GM12872 (cell line): Measurements from ENCODE around the gene CCDC88C.

Experiments used
- TF ChIP-seq, protein P1 (sequence below): IDR thresholded peaks from 3 replicates; pipeline ENCODE4 v1.5.1; 2011; ENCODE audit warnings: low read depth, mild to moderate bottlenecking, low read length, moderate library complexity; ENCODE audit not compliant: insufficient read depth

CCDC88C gene

DNA sequence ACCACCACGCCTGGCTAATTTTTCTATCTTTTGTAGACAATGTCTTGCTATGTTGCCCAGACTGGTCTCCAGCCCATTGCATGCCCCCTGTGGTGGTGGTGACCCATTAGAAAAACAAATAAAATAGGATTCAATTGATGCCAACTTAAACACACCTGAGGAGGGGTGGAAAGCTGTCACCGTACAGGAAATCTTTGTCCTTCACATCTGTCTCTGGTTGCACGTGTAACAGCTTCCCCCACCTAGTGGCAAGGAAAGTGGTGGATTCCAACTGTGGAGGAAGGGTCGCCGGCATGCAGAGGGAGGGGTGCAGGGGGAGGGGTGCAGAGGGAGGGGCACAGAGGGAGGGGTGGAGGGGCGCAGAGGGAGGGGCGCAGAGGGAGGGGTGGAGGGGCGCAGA, 147.0 kb downstream of the CCDC88C start:
- TF ChIP-seq, protein P1, sequence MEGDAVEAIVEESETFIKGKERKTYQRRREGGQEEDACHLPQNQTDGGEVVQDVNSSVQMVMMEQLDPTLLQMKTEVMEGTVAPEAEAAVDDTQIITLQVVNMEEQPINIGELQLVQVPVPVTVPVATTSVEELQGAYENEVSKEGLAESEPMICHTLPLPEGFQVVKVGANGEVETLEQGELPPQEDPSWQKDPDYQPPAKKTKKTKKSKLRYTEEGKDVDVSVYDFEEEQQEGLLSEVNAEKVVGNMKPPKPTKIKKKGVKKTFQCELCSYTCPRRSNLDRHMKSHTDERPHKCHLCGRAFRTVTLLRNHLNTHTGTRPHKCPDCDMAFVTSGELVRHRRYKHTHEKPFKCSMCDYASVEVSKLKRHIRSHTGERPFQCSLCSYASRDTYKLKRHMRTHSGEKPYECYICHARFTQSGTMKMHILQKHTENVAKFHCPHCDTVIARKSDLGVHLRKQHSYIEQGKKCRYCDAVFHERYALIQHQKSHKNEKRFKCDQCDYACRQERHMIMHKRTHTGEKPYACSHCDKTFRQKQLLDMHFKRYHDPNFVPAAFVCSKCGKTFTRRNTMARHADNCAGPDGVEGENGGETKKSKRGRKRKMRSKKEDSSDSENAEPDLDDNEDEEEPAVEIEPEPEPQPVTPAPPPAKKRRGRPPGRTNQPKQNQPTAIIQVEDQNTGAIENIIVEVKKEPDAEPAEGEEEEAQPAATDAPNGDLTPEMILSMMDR, result no peak

- TF ChIP-seq, protein P1, result no peak
Measured at GRCh38 chr14:91270188-91270587, 147.4 kb downstream of the CCDC88C start.

- TF ChIP-seq, protein P1, result no peak
Measured at GRCh38 chr14:91269076-91269991, 148.3 kb downstream of the CCDC88C start.

DNA sequence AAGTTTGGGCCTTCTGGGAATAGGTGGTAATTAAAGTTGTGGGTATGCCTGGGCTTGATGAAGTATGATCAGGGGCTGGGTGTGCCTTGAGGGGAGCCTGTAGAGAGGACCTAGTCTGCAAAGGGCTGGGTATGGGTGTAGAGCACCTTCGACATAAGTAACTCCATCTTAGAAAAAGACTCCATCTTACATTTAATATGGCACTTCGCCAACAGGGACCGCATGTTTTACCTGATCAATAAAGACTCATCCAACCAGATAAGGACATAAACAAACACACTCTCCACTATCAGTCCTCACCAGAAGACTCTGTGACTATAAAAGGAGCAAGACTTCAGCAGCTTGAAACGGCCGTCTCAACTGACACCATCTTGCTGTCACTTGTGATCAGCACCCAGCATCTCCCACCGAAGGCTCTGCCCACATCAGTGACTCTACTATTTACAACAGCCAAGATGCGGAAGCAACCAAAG, 149.6 kb downstream of the CCDC88C start:
- TF ChIP-seq, protein P1, result no peak

DNA sequence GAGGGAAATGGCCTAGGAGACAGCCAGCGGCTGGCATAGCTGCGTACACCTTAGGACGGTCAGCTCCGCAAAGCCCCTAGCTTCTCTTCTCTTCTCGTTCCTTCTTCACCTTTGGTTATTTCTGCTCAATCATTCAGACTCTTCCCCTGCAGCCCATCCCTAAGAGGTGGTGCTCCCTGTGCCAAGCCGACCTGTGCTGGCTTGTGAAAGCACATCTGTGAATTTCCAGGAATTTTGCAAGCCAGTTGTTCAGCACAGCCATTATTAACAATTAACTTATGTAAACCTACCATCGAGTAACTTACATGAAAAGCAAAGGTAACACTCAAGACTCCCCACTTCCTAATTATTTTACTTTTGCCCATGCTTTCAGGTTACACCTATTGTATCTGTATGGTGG, 152.2 kb downstream of the CCDC88C start:
- TF ChIP-seq, protein P1, result no peak

GRCh38 chr14:91264151-91265150, 153.2 kb downstream of the CCDC88C start:
- TF ChIP-seq, protein P1, result no peak

- TF ChIP-seq, protein P1, result no peak
Measured at GRCh38 chr14:91263329-91263728, 154.3 kb downstream of the CCDC88C start.
